NCI-H146 (cell line): ENCODE data around the gene DPP6.

Experiments
- DNase-seq: peaks from one replicate; lab custom pipeline; 2025; lab: John Stamatoyannopoulos, UW

Gene DPP6

DNA sequence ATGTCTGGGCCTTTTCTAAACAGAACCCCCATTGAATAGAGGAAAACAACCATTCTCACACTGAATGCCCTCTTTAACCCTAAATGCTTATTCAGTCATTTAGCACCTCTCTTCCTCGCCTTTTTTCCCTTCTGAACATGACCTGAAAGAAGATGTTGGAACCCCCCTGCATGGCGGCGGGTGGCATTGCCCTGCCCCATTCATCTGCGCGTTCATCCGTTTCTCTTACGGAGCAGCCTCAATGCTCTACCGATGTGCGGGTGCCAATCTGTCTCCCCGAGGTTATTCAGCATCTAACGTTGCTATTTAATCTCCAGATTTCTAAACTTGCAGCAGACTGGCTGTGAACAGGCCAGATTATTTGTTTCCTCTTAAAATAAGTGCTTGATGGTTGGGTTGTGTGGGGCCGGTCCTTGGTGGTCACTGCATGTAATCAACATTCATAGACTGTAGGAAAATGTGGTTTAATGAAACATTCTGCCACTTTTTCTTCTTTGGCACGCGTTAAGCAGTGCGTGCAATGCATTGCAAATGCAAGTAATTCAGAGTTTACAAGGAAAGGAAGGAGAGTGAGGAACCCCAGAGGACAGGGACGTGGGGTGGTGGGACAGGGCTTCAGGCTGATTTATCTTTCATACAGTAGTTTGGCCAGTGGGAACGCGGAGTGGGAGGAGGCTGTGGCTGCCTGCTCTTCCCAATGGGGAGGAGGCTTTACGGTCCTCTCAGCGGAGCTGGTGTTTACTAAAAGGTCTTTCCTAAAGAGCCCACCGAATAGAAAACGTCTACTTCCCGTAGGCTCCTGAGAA is 286.7 kb downstream of the DPP6 start:
- DNase-seq, result no peak

DNA sequence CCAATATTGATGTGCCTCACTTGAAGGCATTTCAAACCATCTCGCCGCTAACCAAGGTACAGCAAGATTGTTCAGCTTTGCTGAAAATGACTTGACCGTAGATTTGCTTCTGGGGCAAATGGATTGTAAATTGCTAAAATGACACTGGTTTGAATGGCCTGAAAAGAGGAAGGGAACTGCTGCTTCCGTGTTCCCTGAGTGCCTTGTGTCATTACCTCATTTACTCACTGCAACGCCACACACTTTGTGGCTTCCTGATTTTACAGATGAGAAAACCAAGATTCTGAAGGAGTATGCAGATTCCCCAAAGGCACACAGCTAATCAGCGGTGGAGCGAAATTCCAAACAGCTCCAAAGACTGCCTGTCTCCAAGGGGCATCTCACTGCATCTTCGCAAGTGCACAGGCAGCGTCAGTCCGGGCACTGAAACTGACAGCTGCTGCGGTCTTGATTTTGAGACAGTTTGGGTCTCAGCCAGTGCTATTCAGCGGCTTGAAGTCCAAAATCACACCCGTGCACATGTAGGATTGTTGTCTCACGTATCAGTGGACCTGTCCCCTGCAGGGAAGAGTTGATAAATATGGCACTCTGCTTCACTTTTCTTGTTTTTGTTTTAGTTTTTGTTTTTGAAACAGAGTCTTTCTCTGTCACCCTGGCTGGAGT is 290.9 kb downstream of the DPP6 start:
- no peak for DNase-seq

DNA sequence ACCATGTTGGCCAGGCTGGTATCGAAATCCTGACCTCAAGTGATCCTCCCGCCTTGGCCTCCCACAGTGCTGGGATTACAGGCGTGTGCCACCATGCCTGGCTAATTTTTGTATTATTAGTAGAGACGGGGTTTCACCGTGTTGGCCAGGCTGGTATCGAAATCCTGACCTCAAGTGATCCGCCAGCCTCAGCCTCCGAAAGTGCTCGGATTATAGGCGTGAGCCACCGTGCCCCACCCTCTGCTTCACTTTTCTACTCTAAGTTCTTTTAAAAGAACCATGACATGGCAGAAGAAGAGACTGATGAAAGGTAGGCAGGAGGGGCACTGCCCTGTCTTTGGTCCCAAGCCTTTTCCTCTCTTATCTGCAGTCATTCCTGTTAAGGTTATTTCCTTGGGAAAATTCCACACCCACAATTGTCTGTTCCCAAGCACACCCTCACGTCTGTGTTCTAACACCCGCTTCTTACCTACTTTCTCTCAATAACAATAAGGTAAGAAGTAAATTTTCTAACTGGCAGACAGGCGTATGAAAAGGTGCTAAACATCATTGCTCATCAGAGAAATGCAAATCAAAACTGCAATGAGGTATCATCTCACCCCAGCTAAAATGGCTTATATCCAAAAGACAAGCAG is 291.7 kb downstream of the DPP6 start:
- DNase-seq, result no peak

- DNase-seq, result no peak
Observed at GRCh38 chr7:154345093-154345492, 292.9 kb downstream of the DPP6 start.

GRCh38 chr7:154347700-154348266 is 295.6 kb downstream of the DPP6 start:
- no peak for DNase-seq

DNA sequence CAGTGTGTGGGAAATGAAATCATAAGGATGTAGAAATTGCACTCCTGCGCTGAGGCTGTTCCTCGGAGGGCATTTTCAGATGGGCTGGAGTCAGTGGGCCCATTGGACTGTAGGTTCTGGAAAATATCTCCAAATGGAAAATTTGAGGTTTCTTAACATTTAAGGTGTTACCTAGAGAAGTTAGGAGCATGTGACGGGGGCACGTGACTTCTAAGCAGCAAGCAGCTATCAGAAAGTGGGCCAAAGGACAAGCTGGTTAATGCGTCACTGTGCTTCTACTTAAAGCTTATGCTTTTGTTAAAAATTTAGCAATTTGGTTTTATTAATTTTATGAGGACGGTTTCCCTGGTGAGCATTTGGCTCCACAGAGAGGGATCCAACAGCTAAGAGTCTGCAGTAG is 298.7 kb downstream of the DPP6 start:
- DNase-seq, result no peak

GRCh38 chr7:154353355-154353767 is 301.2 kb downstream of the DPP6 start:
- DNase-seq, result peak; percentile 22

DNA sequence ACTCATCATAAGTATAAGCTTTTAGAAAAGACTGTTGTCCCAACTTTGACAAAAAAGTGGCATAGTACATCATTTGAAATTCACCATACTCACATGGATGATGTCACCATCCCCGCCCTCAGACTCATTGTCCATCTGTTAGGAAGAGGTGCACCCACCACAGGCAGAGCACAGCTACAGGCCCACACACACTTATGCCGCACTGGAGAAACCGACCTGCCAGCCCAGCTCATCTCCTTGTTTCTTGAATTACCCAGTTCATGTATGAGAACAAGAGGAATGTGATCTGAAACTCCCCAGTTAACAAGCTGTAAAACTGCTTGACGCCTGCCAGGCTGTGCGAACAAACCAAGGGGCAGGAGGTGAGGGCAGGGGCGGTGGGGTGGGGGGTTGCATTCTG is 312.0 kb downstream of the DPP6 start:
- DNase-seq, result no peak

DNA sequence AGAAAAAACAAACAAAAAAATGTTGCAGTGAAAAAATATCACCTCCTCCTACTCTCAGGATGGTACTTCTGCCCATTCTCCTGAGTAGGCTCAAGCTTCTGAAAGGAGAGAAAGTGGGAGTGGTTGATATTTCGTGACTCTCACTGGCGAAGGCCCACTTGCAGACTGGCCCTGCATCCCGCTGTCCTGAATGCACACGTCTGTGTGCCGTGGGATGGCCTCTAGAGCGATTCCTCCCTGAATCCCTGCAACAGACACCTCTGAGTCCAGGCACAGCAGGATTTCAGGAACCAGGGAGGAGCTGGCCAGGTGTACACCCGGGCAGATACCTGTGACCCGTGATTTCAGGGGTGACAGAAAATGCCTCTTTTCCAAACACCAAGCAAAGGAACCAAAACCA is 319.2 kb downstream of the DPP6 start:
- DNase-seq, result peak; percentile 76

DNA sequence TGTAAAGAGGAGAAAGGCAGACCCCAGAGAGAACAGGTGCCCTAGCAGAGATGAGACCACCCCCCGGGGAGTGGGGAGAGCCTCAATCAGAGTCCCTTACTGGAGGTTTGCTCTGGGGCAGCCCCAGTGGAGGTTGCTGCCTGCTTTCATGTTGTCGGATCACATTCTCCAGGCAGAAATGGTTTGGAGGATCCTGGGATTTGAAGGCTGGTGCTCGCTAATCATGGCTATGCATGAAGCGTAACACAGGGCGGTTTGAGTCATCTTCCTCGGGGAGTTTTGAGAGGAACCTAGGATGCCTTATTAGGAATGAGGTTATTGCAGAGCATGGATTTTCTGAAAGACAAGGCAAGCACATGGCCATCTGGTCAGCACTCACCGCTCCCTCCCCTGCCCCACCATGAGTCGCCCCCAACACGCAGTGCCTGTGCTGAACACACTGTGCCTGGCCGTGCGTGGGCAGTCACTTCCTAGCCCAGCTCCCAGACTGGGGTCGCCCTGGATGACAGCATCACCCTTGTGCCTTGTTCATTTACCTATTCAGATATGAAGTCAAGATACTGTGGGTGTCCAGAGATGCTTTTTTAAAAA is 319.9 kb downstream of the DPP6 start:
- no peak for DNase-seq

GRCh38 chr7:154373956-154374355 is 321.8 kb downstream of the DPP6 start:
- no peak for DNase-seq

- peak; percentile 61 for DNase-seq
Observed at GRCh38 chr7:154375956-154376355, 323.8 kb downstream of the DPP6 start.

GRCh38 chr7:154380771-154381170 is 328.6 kb downstream of the DPP6 start:
- DNase-seq, result no peak

GRCh38 chr7:154383045-154383444 is 330.8 kb downstream of the DPP6 start:
- no peak for DNase-seq

DNA sequence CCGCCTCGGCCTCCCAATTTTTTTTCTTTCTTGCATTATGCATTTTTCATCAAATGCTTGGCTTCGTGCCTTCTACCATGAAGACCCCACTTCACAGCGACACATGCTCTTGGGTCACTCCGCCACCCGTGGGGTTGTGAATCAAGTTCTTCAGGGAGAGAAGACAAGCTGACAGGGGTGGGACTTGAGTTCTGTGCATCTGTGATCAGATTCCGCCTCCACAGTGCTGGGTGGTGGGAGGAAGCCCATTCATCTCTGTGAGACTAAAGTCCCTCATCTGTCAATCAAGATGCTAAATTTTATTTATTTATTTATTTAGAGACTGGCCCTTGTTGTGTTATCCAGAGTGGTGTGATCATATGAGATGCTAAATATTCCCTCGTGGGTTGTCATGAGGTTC is 333.0 kb downstream of the DPP6 start:
- DNase-seq, result no peak

- DNase-seq, result no peak
Observed at GRCh38 chr7:154387252-154387651, 335.1 kb downstream of the DPP6 start.

DNA sequence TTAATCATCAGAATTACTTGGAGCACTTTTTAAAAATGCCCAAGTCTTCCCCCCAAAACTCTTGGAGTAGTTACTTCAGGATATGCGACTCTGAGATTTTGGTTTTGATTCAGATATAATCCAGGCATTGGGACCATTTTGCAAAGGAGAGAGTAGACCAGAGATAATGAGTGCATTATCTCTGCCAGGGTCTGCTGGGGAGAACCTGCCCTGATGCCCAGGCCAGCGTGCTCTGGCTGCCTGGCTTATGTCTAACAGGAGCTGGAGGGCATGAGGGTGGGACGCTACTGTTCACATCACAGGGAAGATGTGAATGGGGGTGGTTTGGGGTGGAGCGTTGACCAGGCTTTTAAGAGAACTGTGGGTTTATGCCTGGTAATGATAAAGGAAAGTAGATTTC is 336.2 kb downstream of the DPP6 start:
- DNase-seq, result no peak

DNA sequence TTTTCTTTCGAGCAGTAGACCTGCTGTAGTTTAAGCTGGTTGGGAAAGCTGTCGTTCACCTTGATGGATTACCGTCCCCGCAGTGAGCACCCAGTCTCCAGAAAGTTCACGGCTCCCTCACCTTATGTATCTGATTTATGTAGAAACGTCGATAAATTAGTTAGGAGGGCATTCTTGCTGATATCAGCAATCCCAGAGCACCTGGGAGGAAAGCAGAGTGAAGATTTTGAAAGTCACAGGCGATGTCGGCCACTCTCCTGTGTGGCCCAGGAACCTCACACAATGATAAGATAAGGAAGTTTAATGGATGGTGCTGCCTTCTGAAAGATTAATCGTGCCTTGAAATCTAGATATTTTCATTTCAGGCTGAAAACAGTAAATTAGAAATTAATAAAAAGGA is 336.8 kb downstream of the DPP6 start:
- DNase-seq, result no peak

DNA sequence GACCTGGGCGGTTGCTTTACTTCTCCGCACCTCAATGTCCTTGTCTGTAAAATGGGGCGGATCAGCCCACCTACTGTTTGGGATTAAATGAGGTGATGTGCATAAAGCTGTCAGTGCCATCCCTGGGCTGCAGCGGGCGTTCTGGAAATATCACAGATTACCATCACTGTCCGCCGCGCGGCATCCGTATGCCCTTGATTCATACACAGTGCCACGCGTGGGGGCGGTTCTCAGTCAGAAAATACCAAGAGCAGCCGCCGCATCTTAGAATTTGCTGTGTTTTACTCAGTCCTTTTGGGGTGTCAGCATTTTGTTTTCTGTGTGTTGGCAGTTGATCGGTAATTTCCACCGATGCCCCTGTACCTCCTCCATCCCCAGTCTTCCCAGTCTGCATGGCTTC is 338.8 kb downstream of the DPP6 start:
- no peak for DNase-seq

DNA sequence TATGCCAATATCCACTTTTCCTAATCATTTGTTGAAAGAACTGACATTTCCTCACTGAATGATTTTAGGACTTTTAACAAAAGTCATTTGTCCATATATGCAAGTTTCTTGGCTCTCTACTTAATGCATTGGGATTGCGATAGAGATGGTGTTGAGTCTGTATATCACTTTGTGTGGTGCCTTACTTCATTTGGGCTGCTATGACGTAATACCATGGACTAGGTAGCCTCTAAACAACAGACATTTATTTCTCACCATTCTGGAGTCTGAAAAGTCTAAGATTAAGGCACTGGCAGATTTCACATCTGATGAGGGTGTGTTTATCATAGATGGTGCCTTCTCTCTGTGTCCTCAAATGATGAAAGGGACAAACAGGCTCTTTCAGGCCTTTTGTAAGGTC is 342.6 kb downstream of the DPP6 start:
- DNase-seq, result no peak

DNA sequence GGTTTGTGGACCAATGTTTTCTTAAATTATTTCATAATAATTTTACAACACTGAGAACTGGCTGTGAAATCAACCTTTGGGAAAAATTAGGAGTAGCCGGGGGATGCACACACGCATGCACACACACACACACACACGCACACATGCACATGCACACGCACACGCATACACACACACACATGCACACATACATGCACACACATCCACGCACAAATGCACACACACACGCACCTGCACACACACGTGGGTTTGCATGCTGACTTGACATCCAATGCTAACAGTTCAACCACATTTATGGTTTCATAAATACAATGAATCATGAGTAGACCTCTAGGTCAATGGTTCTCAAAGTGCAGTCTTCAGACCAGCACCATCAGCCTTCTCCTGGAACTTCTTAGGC is 354.1 kb downstream of the DPP6 start:
- DNase-seq, result no peak

DNA sequence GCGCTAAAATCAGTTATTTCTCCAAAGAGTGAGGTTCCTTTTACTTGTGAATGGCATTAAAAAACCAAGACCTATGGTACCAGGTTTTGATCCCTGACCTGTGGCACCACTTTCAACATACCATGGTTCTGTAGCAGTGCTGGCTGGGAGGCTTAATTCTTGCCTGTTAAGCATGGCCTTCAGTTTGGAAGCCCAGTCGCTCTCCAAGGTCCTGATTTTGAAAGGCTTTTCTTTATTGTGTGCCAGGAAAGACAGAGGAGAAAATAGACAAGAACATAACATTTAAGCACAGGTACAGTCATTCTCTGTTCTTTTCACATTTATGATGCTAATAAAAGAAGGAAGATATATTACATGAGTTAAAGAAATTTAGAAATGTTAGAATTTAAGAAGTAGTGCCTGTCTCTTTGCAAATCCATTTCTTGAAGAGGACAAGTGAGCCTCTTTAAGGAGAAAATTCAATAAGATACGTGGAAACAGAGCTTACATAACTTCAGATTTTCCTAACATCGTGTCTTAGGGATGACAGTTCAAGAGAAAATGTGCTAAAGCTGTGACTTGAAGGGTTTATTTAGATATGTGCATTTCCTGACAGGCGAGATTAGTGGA is 357.6 kb downstream of the DPP6 start:
- DNase-seq, result no peak
